ENCODE data around the gene STRADA. TPM values are rescaled to one million over a fixed set of nuclear protein-coding genes. Genes with fewer than 3 reads are reported as not detected.

Gene STRADA
- total and polyA plus RNA-seq, 9 of the 15 experiments (the other 6 are each of a cell fraction or from before 2014, with no cell fraction given): 6.6 to 33.0 (median 20.5) TPM

- H3K9me3 ChIP-seq (replicated peaks; ENCODE audit: control insufficient read depth, insufficient read depth, low read depth, low read length): no peaks in the 10 kb centered on the region
- no peaks in the 10 kb centered on the region for H3K9me1 ChIP-seq (ENCODE audit: control insufficient read depth, insufficient read depth, low read length)
- H3K4me2 ChIP-seq (ENCODE audit: insufficient read depth, low read length): peak overlapping the region; percentile 80
- peaks cover 9% of the 10 kb centered on the region; the same call in 2 of the 3 replicates for H3K36me3 ChIP-seq (ENCODE audit: control insufficient read depth, insufficient read depth, low read length)
- H3K4me1 ChIP-seq (replicated peaks in 1 of 2; ENCODE audit: control insufficient read depth in 2 of 2, insufficient read depth in 2 of 2, low read length in 2 of 2): peaks cover 10 to 24% of the 10 kb centered on the region in 2 experiments
- POLR2A ChIA-PET: interaction anchor here (0.6 to 2.3 kb wide), 14 partner anchors 10 to 1049 kb away, joined by 3 to 17 read pairs (median 3); partner anchors contain the start of genes CCDC47, MAP3K3 and SMARCD2
- peak overlapping the region; percentile 62 for H3K27ac ChIP-seq (ENCODE audit: extremely low read depth, low read depth, low read length)
- no TSS peak for BruUV-seq (replicated peaks)
- H3K9ac ChIP-seq (ENCODE audit: insufficient read depth in 1 of 2, low read depth in 2 of 2, low read length in 2 of 2): peak overlapping the region; percentile 58 to 78; a peak in 3 of 4 replicates
- peak overlapping the region; percentile 89 for H2AFZ ChIP-seq (ENCODE audit: low read depth, low read length)
- 28% methylated on average over 6 of the region's 6 CpGs for WGBS (ENCODE audit: insufficient coverage, low coverage, missing lambda C conversion rate)
- intact Hi-C loops (cut with micrococcal nuclease) (loop anchor here (2.0 kb wide), 1 partner anchor 53 kb away; the partner anchor contains the start of gene MAP3K3), in situ Hi-C loops (cut with MboI) (no loop called here)
- peak; percentile 92 for ATAC-seq
- peak; percentile 64 to 95 (median 76) for DNase-seq (ENCODE audit: extremely low read depth in 1 of 4, low spot score in 3 of 4)
- CTCF ChIA-PET (ENCODE audit: low intra/inter-chr PET ratio): interaction anchor here (0.6 kb wide), 1 partner anchor 11 kb away, joined by 3 read pairs; no protein-coding TSS in a partner anchor
- FAIRE-seq: peak; percentile 83
- peak overlapping the region; percentile 3; the same call in 1 of the 2 replicates for H3K4me3 ChIP-seq
- no peaks in the 10 kb centered on the region for H3K79me2 ChIP-seq (ENCODE audit: control insufficient read depth, insufficient read depth, low read length)
- H3K27me3 ChIP-seq (ENCODE audit: control insufficient read depth in 2 of 2, insufficient read depth in 2 of 2, low read length in 2 of 2): no peaks in the 10 kb centered on the region
- H4K20me1 ChIP-seq (replicated peaks; ENCODE audit: control insufficient read depth, insufficient read depth, low read length): no peaks in the 10 kb centered on the region
- TF ChIP-seq PRDM10 (IDR thresholded peaks at IDR 0.05; ENCODE audit: partially characterized antibody): no peak
- no peak for TF ChIP-seq ZNF445 (CRISPR knock-in tag; IDR thresholded peaks at IDR 0.05; ENCODE audit: low read depth)
- peak; percentile 55; the same call in 1 of the 2 replicates for TF ChIP-seq ZBTB9 (CRISPR knock-in tag; IDR thresholded peaks at IDR 0.05)
- peak; percentile 67; the same call in 1 of the 2 replicates for TF ChIP-seq MTA3 (IDR thresholded peaks at IDR 0.05; ENCODE audit: borderline replicate concordance)
- peak; percentile 32; the same call in 1 of the 2 replicates for TF ChIP-seq ZFX (CRISPR knock-in tag; IDR thresholded peaks at IDR 0.05)
- peak; percentile 37; the same call in 1 of the 2 replicates for TF ChIP-seq HES1 (IDR thresholded peaks at IDR 0.05; ENCODE audit: low read depth)
- TF ChIP-seq MYC (IDR thresholded peaks at IDR 0.05; ENCODE audit: low read depth, low read length): peak; percentile 58; the same call in 1 of the 2 replicates
- TF ChIP-seq MYC (CRISPR knock-in tag; IDR thresholded peaks at IDR 0.05; ENCODE audit: borderline replicate concordance, low read depth): no peak
- no peak for TF ChIP-seq RBFOX2 (IDR thresholded peaks at IDR 0.05; ENCODE audit: low read depth, low read length)
- TF ChIP-seq FOSL1 (tag; conservative IDR thresholded peaks at IDR 0.05): peak; percentile 50
- TF ChIP-seq TBL1XR1 (IDR thresholded peaks at IDR 0.05; ENCODE audit: low read length in 2 of 2): peak in 1 of 2 experiments; percentile 39; a peak in 1 of 4 replicates
These were observed 65.7 kb downstream of the STRADA start for GRCh38 chr17:63675607-63676546.

All from K562 (cell line).